HG02571 (cell line): Measurements from ENCODE around the gene TRIM56.
"Not testable (repeated sequence)": the region's sequence is repeated elsewhere in the genome, so short reads cannot be mapped to it uniquely, and the experiment has no call there.

Experiments
- ATAC-seq: cut with Tn5 transposase; IDR thresholded peaks from one replicate; pipeline ENCODE4 v1.9.1; 2021; ENCODE audit warnings: mild to moderate bottlenecking, moderate library complexity; ENCODE audit not compliant: unreplicated experiment

TRIM56 gene

DNA sequence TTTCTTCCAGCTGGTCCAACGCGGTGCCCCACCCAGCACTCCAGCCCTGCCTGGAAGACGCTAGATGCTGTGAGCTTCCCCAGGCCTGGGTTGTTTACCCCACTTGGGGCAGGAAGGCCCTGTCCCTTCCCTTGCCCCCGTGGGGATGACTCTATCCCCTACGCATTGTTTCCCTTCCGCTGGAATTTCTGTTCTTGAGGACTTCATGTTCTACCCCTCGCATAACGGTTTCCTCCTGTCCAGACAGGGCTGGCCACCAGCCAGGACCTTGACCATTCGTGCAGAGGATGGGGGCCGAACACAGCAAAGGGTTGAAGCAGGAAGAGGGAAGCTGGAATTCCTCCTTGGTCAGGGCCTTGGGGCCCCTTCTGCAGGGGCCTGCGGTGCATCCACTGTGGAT is 27.0 kb downstream of the TRIM56 start:
- no peak for ATAC-seq

DNA sequence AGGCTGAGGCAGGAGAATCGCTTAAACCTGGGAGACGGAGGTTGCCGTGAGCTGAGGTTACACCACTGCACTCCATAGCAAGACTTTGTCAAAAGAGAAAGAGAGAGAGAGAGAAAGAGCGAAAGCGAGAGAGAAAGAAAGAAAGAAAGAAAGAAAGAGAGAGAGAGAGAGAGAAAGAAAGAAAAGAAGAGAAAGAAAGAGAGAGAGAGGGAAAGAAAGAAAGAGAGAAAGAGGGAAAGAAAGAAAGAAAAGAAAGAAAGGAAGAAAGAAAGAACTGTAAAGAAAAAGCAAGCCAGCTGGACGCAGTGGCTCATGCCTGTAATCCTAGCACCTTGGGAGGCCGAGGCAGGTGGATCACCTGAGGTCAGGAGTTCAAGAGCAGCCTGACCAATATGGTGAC is 27.9 kb downstream of the TRIM56 start:
- not testable (repeated sequence) for ATAC-seq

DNA sequence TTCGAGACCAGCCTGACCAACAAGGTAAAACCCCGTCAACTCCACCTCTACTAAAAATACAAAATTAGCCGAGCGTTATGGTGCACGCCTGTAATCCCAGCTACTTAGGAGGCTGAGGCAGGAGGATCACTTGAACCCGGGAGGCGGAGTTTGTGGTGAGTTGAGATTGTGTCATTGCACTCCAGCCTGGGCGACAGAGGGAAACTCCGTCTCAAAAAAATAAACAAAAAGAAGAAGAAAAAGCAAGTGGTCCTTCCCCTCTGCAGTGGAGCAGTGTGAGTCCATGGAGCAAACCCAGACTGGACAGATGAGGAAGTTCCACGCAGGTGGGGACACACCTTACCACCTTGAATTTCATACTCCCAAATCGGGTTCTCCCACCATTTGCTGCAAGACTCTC is 28.6 kb downstream of the TRIM56 start:
- ATAC-seq: no peak

DNA sequence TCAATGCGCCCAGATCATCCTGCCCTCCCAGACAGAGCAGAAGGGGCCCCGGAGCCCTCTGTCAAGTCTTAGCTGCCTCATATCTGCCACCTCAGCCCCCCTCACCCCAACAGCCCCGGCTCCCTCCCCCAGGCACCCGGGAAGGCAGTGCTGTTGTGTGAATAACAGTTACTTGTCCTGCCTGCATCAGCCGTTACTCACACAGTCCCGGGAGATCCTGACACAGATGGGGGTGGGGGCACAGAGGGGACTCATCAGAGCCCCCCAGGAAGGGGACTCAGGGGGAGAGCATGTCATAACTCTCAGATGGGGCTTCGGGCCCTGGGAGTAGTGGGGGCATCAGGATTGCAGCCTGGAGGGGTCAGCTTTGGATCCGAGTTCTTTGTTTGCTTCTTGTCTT is 29.2 kb downstream of the TRIM56 start:
- no peak for ATAC-seq

DNA sequence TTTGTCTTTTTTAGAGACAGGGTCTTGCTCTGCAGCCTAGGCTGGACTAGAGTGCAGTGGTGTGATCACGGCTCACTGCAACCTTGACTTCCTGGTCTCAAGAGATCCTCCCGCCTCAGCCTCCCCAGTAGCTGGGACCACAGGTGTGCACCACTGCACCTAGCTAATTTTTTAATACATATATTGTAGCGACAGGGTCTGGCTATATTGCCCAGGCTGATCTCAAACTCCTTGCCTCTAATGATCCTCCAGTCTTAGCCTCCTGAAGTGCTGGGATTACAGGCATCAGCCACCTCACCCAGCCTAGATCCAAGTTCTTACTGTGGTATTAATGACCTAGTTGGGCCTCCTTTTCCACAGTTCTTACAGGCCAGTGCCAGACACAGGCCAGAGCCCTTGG is 29.9 kb downstream of the TRIM56 start:
- ATAC-seq: no peak

DNA sequence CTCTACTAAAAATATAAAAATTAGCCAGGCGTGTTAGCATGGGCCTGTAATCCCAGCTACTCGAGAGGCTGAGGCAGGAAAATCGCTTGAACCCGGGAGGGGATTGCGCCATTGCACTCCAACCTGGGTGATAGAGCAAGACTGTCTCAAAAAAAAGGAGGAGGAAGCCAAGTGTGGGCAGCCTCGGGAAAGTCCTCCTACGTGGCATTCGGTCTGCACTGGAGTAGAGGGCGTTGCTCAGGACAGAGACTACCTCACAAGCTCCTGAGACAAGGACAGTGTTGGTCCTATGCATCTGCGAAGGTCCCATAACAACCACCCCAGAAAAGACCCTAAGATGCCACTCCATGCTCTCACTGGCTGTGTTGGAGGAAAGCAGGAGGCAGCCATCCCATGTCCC is 31.6 kb downstream of the TRIM56 start:
- ATAC-seq: no peak

DNA sequence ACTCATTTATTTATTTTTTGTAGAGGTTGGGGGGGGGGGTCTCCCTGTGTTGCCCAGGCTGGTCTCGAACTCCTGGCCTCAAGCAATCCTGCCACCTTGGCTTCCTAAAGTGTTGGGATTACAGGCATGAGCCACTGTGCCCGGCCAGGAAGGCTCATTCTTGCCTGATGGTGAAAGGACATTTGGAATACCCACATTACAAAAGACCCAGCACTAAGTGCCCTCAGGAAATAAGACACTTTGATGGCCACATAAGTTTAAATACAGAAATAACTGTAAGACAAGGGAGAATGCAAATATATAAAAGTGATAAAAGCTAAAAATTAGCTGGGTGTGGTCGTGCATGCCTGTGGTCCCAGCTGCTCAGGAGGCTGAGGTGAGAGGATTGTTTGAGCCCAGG is 33.6 kb downstream of the TRIM56 start:
- ATAC-seq: no peak

DNA sequence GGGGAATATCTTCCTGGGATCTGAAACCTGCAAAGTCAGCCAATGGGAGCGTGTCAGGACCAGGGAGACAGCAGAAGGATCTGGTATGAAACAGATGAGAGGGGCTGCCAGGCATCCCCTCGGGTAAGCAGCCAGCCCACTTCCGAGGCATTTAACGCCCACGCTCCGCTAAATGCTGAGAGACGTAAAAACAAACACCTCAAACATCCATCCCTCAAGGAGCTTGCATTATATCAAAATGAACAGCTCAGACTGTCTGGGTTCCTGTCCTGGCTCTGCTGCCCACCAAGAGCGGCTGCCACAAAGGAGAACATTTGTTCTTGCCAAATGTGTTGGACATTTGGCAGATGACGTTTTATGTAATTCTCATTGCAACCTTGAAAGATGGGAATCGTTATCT is 34.6 kb downstream of the TRIM56 start:
- ATAC-seq: no peak

DNA sequence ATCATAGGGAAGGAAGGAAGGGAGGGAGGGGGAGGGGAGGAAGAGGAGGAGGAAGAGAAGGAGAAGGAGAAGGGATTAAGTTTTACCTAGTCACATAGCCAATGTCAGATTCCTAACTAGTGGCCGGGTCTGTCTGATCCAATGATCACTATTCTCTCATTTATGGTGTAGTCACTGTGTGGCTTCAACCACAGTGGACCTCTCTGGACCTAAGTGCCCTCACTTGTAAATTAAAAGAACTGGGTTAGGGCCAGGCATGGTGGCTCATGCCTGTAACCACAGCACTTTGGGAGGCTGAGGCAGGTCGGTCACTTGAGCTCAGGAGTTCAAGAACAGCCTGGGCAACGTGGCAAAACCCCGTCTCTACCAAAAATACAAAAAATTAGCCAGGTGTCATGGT is 35.0 kb downstream of the TRIM56 start:
- ATAC-seq: no peak

DNA sequence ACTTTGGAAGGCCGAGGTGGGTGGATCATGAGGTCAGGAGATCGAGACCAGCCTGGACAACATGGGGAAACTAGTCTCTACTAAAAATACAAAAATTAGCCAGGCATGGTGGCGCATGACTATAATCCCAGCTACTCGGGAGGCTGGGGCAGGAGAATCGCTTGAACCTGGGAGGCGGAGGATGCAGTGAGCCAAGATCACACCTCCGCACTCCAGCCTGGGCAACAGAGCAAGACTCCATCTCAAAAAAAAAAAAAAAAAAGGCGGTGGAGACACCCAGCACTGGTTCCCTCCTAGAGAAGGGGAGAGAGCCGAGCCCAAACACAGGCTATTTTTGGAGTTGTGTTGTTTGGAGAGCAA is 36.3 kb downstream of the TRIM56 start:
- ATAC-seq: not testable (repeated sequence)

DNA sequence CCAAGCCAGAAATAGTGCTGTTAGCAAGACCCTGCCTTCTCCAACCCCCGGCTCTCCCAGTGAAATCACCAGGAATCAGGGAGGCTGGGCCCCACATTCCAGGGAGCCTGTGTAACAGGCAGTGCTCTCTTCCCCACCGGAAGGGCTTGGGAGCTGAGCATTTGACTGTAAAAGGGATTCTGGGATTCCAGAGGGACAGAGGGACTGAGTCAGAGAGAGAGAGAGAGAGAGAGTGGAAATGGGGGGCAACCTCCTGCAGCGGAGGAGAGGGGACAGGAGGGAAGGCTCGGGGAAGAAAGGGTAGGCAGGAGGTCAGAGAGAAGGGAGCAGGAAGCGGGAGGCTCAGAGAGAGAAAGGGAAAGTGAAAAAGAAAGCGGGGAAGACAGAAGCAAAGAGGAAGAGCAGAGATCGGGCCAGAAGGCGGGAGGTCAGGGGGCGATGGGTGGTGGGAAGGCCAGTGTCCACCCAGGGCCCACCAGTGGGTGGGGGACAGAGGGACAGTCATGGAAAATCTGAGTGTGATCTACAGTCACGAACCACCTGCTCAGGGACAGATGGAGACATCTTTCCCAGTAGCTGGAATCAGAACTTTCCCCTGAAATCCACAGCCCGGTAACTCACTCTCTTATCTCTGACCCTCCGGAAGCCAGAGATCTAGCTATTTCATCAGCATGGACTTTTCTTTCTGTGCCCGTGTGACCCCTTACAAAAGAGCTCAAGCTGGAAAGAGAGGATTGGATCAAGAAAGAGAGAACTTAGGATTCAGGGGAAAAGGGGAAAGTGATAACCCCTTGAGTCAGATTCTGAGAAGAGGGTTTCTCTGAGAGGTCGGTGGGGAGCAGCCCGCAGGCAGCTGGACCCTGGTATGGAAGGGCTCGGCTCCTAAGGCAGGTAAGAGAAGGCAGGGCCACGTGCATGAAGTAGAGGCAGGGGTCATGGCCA is 37.0 kb downstream of the TRIM56 start:
- no peak for ATAC-seq

DNA sequence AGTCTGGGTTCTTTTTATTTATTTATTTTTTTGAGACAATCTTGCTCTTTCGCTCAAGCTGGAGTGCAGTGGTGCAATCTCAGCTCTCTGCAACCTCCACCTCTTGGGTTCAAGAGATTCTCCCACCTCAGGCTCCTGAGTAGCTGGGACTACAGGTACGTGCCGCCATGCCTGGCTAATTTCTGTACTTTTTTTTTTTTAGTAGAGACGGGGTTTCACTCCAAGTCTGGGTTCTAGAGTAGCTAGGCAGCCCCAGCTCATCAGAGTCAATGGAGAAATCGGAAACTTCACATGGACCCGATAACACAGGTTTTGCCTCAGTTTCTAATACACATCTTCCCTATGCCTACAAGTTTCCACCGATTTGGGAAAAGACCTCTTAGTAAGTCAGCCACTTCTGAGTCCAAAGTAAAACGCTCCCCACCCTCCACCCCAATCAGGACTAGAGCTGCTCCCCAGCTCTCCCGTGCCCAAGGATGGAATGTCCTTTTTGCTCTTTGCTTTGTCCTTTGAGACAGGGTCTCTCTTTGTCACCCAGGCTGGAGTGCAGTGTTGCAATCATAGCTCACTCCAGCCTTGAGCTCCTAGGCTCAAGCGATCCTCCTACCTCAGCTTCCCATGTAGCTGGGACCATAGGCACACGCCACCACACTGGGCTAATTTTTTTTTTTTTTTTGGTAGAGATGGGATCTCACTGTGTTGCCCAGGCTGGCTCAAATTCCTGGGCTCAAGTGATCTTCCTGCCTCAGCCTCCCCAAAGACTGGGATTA is 37.8 kb downstream of the TRIM56 start:
- ATAC-seq: no peak

DNA sequence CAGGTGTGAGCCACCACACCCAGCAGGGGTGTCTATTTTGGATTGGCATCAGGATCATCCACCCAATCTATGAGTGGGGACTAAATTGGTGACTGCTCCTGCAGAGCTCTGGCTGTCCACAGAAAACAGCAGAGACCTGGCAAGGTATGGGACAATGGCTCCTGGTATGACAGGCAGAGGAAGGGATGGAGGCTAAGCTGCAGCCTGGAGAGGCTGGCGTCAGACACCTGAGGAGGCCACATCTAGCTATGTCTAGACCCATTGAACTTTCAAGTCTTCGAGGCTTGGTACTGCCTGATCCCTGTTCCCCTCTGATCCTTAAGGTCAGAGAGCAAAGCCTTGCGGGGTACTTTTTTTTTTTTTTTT is 38.4 kb downstream of the TRIM56 start:
- ATAC-seq: no peak

DNA sequence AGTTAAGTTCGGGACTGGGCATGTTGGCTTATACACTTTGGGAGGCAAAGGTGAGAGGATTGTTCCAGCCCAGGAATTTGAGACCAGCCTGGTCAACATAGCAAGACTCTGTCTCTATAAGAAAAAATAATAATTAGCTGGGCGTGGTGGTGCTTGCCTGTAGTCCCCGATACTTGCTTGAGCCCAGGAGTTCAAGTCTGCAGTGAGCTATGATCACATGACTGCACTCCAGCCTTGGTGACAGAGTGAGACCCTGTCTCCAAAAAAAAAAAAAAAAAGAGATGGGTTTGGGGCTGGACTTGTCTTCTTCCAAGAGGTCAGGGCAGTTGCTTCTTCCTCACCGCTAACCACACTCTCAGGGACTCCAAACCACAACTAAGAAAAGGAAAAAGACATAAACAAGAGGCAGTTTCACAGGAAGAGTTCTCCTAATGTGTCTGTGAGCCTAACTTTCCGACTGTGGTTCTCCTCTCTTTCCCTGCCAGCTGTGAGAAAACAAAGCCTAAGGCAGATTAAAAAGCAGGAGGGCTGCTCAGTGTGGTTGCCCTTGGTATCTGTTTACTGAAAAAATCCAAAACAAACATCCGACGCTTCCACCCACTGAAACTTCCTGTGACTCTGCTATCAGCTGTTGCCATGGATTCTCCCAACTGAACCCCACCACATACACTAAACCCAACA is 39.2 kb downstream of the TRIM56 start:
- no peak for ATAC-seq

DNA sequence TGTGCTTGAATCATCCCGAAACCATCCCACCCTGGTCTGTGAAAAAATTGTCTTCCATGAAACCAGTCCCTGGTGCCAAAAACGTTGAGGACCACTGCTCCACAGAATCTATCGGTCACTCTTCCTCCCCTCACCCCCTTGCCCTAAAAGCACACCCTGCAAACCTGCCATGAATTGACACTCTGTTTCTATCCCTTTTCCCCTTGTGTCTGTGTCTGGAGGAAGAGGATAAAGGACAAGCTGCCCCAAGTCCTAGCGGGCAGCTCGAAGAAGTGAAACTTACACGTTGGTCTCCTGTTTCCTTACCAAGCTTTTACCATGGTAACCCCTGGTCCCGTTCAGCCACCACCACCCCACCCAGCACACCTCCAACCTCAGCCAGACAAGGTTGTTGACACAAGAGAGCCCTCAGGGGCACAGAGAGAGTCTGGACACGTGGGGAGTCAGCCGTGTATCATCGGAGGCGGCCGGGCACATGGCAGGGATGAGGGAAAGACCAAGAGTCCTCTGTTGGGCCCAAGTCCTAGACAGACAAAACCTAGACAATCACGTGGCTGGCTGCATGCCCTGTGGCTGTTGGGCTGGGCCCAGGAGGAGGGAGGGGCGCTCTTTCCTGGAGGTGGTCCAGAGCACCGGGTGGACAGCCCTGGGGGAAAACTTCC is 40.8 kb downstream of the TRIM56 start:
- no peak for ATAC-seq

DNA sequence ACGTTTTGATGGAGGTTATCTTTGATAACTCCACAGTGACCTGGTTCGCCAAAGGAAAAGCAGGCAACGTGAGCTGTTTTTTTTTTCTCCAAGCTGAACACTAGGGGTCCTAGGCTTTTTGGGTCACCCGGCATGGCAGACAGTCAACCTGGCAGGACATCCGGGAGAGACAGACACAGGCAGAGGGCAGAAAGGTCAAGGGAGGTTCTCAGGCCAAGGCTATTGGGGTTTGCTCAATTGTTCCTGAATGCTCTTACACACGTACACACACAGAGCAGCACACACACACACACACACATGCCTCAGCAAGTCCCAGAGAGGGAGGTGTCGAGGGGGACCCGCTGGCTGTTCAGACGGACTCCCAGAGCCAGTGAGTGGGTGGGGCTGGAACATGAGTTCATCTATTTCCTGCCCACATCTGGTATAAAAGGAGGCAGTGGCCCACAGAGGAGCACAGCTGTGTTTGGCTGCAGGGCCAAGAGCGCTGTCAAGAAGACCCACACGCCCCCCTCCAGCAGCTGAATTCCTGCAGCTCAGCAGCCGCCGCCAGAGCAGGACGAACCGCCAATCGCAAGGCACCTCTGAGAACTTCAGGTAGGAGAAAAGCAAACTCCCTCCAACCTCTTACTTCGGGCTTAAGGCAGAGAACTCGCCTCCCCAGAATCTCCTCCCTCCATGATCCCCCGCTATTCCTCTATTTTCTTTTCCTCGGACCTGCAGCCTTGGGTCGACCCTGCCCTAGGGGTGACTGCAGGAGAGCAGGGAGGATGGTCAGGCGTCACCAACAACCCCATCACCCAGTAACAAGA is 41.6 kb downstream of the TRIM56 start, which contains the start of gene SERPINE1:
Gene SERPINE1 (plus strand): TSS at position 454 of the 809 bp plus-strand sequence. CDS start 1,290 bp downstream, outside the sequence.
- ATAC-seq: no peak

DNA sequence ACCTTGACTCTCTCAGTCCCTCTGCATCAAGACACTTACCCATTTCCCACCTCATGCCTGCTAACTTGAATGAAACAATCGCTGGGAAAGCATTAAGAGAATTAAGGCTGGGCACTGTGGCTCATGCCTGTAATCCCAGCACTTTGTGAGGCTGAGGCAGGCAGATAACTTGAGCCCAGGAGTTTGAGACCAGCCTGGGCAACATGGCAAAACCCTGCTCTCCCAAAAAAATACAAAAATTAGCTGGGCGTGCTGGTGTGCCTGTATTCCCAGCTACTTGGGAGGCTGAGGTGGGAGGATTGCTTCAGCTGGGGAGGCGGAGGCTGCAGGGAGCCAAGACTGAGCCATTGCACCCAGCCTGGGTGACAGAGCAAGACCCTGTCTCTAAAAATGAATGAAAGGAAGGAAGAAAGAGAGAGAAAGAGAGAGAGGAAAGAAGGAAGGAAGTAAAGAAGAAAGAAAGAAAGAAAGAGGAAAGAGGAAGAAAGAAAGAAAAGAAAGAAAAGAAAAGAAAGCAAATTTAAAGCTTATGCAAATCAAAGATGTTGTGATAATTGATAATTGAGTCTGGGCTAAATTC is 42.3 kb downstream of the TRIM56 start:
- ATAC-seq: no peak

DNA sequence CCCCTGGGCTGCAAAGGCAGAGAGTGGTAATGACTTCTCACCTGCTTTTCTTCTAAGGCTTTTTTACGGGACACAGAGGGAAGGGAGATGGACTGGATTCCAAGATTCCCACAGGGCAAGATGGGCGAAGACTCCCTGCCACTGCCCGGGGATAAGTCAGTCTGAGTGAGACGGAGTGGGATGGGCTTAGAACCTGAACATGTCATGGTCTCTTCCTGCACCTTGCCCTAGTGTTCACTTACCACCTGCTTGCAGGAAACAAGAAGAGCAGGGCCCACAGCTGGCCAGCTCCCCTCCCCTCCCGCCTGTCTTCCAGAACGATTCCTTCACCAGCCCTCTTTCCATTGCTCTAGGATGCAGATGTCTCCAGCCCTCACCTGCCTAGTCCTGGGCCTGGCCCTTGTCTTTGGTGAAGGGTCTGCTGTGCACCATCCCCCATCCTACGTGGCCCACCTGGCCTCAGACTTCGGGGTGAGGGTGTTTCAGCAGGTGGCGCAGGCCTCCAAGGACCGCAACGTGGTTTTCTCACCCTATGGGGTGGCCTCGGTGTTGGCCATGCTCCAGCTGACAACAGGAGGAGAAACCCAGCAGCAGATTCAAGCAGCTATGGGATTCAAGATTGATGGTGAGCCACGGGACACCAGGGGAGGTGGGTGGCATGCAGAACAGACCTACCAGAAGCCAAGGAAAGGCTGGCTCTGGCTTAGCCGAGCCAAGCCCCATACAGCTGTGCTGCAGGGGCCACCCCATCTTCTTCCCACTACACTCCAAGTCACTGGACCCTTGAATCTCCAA is 43.0 kb downstream of the TRIM56 start:
- no peak for ATAC-seq

DNA sequence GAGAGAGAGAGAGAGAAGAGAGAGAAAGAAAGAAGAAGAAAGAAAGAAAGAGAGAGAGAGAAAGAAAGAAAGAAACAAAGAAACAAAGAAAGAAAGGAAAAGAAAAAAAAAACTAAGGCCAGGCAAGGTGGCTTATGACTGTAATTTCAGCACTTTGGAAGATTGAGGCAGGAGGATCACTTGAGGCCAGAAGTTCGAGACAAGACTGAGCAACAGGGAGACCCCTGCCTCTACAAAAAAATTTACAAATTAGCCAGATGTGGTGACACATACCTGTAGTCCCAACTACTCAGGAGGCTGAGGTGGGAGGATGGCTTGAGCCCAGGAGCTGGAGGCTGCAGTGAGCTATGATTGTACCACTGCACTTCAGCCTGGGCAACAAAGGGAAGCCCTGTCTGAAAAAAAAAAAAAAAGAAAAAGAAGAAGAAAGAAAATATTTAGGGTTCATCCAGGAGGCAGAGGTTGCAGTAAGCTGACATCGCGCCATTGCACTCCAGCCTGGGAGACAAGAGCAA is 44.4 kb downstream of the TRIM56 start:
- no peak for ATAC-seq
